Left ventricle myocardium inferior (tissue), 1 donor: Measurements from ENCODE around the gene TSKU. TPM values are rescaled to one million over a fixed set of nuclear protein-coding genes. Genes with fewer than 3 reads are reported as not detected.
"Not testable (repeated sequence)": the region's sequence is repeated elsewhere in the genome, so short reads cannot be mapped to it uniquely, and the experiment has no call there.

ENCODE experiments used
- DNase-seq: peaks from one replicate; pipeline ENCODE4 v3.0.0-alpha.2; 2020
- H3K27ac ChIP-seq: fragments of 200-600 bp; replicated peaks from 2 replicates; pipeline ENCODE4 v1.8.0; 2021
- H3K27me3 ChIP-seq: fragments of 200-600 bp; 2 replicates; pipeline ENCODE4 v1.8.0; 2021; ENCODE audit warnings: low read depth
- H3K36me3 ChIP-seq: fragments of 200-600 bp; 2 replicates; pipeline ENCODE4 v1.8.0; 2021
- H3K4me1 ChIP-seq: fragments of 200-600 bp; 2 replicates; pipeline ENCODE4 v1.8.0; 2021
- H3K4me3 ChIP-seq: fragments of 200-600 bp; 2 replicates; pipeline ENCODE4 v1.8.0; 2021; ENCODE audit warnings: mild to moderate bottlenecking, moderate library complexity
- H3K9me3 ChIP-seq: fragments of 200-600 bp; replicated peaks from 2 replicates; pipeline ENCODE4 v1.8.0; 2021
- CTCF ChIP-seq: fragments of 200-600 bp; IDR thresholded peaks from 2 replicates; pipeline ENCODE4 v1.8.0; 2021; ENCODE audit warnings: antibody characterized with exemption, mild to moderate bottlenecking, borderline replicate concordance
- intact Hi-C: fragments of 100-400 bp; cut with micrococcal nuclease; formaldehyde crosslinking; loops from one replicate; pipeline ENCODE4 v1.11.0; 2022
- total RNA-seq: library from RNA; stranded (reverse); fragmentation: NEBNext Ultra II Directional; extraction: Animal tissue kit (Norgen Biotek cat#: 25700); gene quantifications from one replicate; pipeline ENCODE4 v1.2.1, GENCODE V29; 2021
- donor health status: DM: no; HTN: yes; CAD: no; lungs with severe emphysema.

TSKU gene
- total RNA-seq, 1 donor from 2014 or later, result 12.1 TPM

- intact Hi-C loops, result no loop called here
- Histone ChIP-seq H3K9me3 (peaks cover 13% of the 10 kb centered on the region), H3K36me3 (no peaks in the 10 kb centered on the region), H3K4me3 (no peak overlapping the region), H3K4me1 (peaks cover 15% of the 10 kb centered on the region), H3K27ac (peak overlapping the region; percentile 68), H3K27me3 (no peaks in the 10 kb centered on the region)
- no peak for DNase-seq
- TF ChIP-seq CTCF, result peak; percentile 69
Observed at GRCh38 chr11:76810151-76810853, 27.1 kb downstream of the TSKU start.

GRCh38 chr11:76811259-76811658, 28.1 kb downstream of the TSKU start:
- no peak overlapping the region for H3K27ac ChIP-seq
- no peaks in the 10 kb centered on the region for H3K27me3 ChIP-seq
- no peak for DNase-seq
- no peak overlapping the region for H3K4me3 ChIP-seq
- no peak for TF ChIP-seq CTCF
- H3K4me1 ChIP-seq, result peaks cover 14% of the 10 kb centered on the region
- no peaks in the 10 kb centered on the region for H3K36me3 ChIP-seq
- peaks cover 23% of the 10 kb centered on the region for H3K9me3 ChIP-seq
- intact Hi-C loops, result no loop called here

- Histone ChIP-seq H3K4me3 (no peak overlapping the region), H3K9me3 (peaks cover 31% of the 10 kb centered on the region), H3K4me1 (peaks cover 5% of the 10 kb centered on the region), H3K36me3 (no peaks in the 10 kb centered on the region), H3K27ac (no peak overlapping the region), H3K27me3 (no peaks in the 10 kb centered on the region)
- DNase-seq, result no peak
- no peak for TF ChIP-seq CTCF
- intact Hi-C loops, result no loop called here
Observed at GRCh38 chr11:76814414-76814813, 31.3 kb downstream of the TSKU start.

GRCh38 chr11:76815678-76816077, 32.5 kb downstream of the TSKU start:
- H3K4me1 ChIP-seq, H3K36me3 ChIP-seq, H3K27ac ChIP-seq, H3K27me3 ChIP-seq, intact Hi-C loops, H3K4me3 ChIP-seq, DNase-seq: not testable (repeated sequence)
- H3K9me3 ChIP-seq, result peaks cover 31% of the 10 kb centered on the region

- peaks cover 13% of the 10 kb centered on the region for H3K4me1 ChIP-seq
- no peak overlapping the region for H3K27ac ChIP-seq
- DNase-seq, result no peak
- no peak overlapping the region for H3K4me3 ChIP-seq
- no peak for TF ChIP-seq CTCF
- H3K9me3 ChIP-seq, result peaks cover 19% of the 10 kb centered on the region
- intact Hi-C loops, result no loop called here
- no peaks in the 10 kb centered on the region for H3K36me3 ChIP-seq
- H3K27me3 ChIP-seq, result no peaks in the 10 kb centered on the region
Observed at GRCh38 chr11:76820184-76820566, 37.0 kb downstream of the TSKU start.

GRCh38 chr11:76821396-76821795, 38.2 kb downstream of the TSKU start:
- H3K27me3 ChIP-seq, H3K4me3 ChIP-seq, DNase-seq, H3K36me3 ChIP-seq, H3K27ac ChIP-seq, H3K9me3 ChIP-seq, intact Hi-C loops: not testable (repeated sequence)
- H3K4me1 ChIP-seq, result peaks cover 21% of the 10 kb centered on the region
